ENCODE results near the gene DNAJC5G. TPM values are rescaled to one million over a fixed set of nuclear protein-coding genes. Genes with fewer than 3 reads are reported as not detected.

DNAJC5G gene
- total and polyA plus RNA-seq, 9 of the 15 experiments (the other 6 are each of a cell fraction or from before 2014, with no cell fraction given) = not detected

GRCh38 chr2:27231921-27232320 lies 43.3 kb upstream of the DNAJC5G start:
- Histone ChIP-seq H3K4me1 (replicated peaks in 1 of 2; ENCODE audit: control insufficient read depth in 2 of 2, insufficient read depth in 2 of 2, low read length in 2 of 2) (no peaks in the 10 kb centered on the region), H3K4me3 (no peak overlapping the region), H3K9me1 (ENCODE audit: control insufficient read depth, insufficient read depth, low read length) (no peaks in the 10 kb centered on the region), H3K27me3 (ENCODE audit: control insufficient read depth in 2 of 2, insufficient read depth in 2 of 2, low read length in 2 of 2) (no peaks in the 10 kb centered on the region), H3K9ac (ENCODE audit: insufficient read depth in 1 of 2, low read depth in 2 of 2, low read length in 2 of 2) (no peak overlapping the region), H4K20me1 (replicated peaks; ENCODE audit: control insufficient read depth, insufficient read depth, low read length) (no peaks in the 10 kb centered on the region), H2AFZ (ENCODE audit: low read depth, low read length) (no peak overlapping the region), H3K4me2 (ENCODE audit: insufficient read depth, low read length) (no peak overlapping the region), H3K79me2 (ENCODE audit: control insufficient read depth, insufficient read depth, low read length) (no peaks in the 10 kb centered on the region), H3K36me3 (ENCODE audit: control insufficient read depth, insufficient read depth, low read length) (peaks cover 97% of the 10 kb centered on the region), H3K27ac (ENCODE audit: extremely low read depth, low read depth, low read length) (no peak overlapping the region), H3K9me3 (replicated peaks; ENCODE audit: control insufficient read depth, insufficient read depth, low read depth, low read length) (no peaks in the 10 kb centered on the region)
- DNase-seq (ENCODE audit: extremely low read depth in 1 of 4, low spot score in 3 of 4) (no peak), FAIRE-seq (no peak), ATAC-seq (no peak)
- in situ Hi-C loops (cut with MboI) = no loop called here
- TF ChIP-seq SMAD3 (CRISPR knock-in tag; conservative IDR thresholded peaks at IDR 0.05) (no peak), TFAM (CRISPR knock-in tag; conservative IDR thresholded peaks at IDR 0.05) (no peak), ZNF232 (CRISPR knock-in tag; IDR thresholded peaks at IDR 0.05) (no peak), BRD4 (IDR thresholded peaks at IDR 0.05) (no peak)
- CTCF ChIA-PET (ENCODE audit: low intra/inter-chr PET ratio) = no interaction called here
- intact Hi-C loops (cut with micrococcal nuclease) = no loop called here
- 93% methylated on average over 13 of the region's 13 CpGs for WGBS (ENCODE audit: insufficient coverage, low coverage, missing lambda C conversion rate)
- BruUV-seq (replicated peaks) = TSS peak; percentile 11
- POLR2A ChIA-PET = interaction anchor here (0.5 to 2.2 kb wide), 6 partner anchors 10 to 134 kb away, joined by 3 to 12 read pairs (median 4); partner anchors contain the start of gene CAD

GRCh38 chr2:27233341-27233740 lies 41.9 kb upstream of the DNAJC5G start:
- no peak overlapping the region for H2AFZ ChIP-seq (ENCODE audit: low read depth, low read length)
- BruUV-seq (replicated peaks) = no TSS peak
- no peak overlapping the region; a peak in 1 of 4 replicates for H3K9ac ChIP-seq (ENCODE audit: insufficient read depth in 1 of 2, low read depth in 2 of 2, low read length in 2 of 2)
- no peak overlapping the region for H3K4me2 ChIP-seq (ENCODE audit: insufficient read depth, low read length)
- H3K9me1 ChIP-seq (ENCODE audit: control insufficient read depth, insufficient read depth, low read length) = no peaks in the 10 kb centered on the region
- CTCF ChIA-PET (ENCODE audit: low intra/inter-chr PET ratio) = no interaction called here
- TF ChIP-seq SRF (CRISPR knock-in tag; IDR thresholded peaks at IDR 0.05) = no peak
- TF ChIP-seq ARID3A (IDR thresholded peaks at IDR 0.05; ENCODE audit: borderline replicate concordance, low read depth, low read length) = no peak
- TF ChIP-seq KAT2B (IDR thresholded peaks at IDR 0.05; ENCODE audit: low read depth, low read length) = no peak
- TF ChIP-seq PHTF2 (CRISPR knock-in tag; IDR thresholded peaks at IDR 0.05) = no peak
- no peak for TF ChIP-seq HMGN3 (IDR thresholded peaks at IDR 0.05; ENCODE audit: borderline replicate concordance, extremely low read depth, insufficient read length, low read depth, low read length)
- TF ChIP-seq NR2C1 (IDR thresholded peaks at IDR 0.05) = no peak
- TF ChIP-seq NR2C1 (tag; IDR thresholded peaks at IDR 0.05) = no peak
- no peak for TF ChIP-seq NCOA4 (IDR thresholded peaks at IDR 0.05; ENCODE audit: partially characterized antibody)
- peaks cover 97% of the 10 kb centered on the region for H3K36me3 ChIP-seq (ENCODE audit: control insufficient read depth, insufficient read depth, low read length)
- H3K27ac ChIP-seq (ENCODE audit: extremely low read depth, low read depth, low read length) = no peak overlapping the region
- H3K27me3 ChIP-seq (ENCODE audit: control insufficient read depth in 2 of 2, insufficient read depth in 2 of 2, low read length in 2 of 2) = no peaks in the 10 kb centered on the region
- H3K9me3 ChIP-seq (replicated peaks; ENCODE audit: control insufficient read depth, insufficient read depth, low read depth, low read length) = no peaks in the 10 kb centered on the region
- no peaks in the 10 kb centered on the region for H3K79me2 ChIP-seq (ENCODE audit: control insufficient read depth, insufficient read depth, low read length)
- whole genome bisulfite sequencing (ENCODE audit: insufficient coverage, low coverage, missing lambda C conversion rate) = 97% methylated on average over 13 of the region's 14 CpGs
- no peaks in the 10 kb centered on the region for H3K4me1 ChIP-seq (replicated peaks in 1 of 2; ENCODE audit: control insufficient read depth in 2 of 2, insufficient read depth in 2 of 2, low read length in 2 of 2)
- POLR2A ChIA-PET = interaction anchor here (0.6 to 2.2 kb wide), 5 partner anchors 13 to 128 kb away, joined by 3 to 12 read pairs (median 3); partner anchors contain the start of gene CAD
- FAIRE-seq (no peak), DNase-seq (ENCODE audit: extremely low read depth in 1 of 4, low spot score in 3 of 4) (no peak), ATAC-seq (no peak)
- no peak overlapping the region for H3K4me3 ChIP-seq
- intact Hi-C loops (cut with micrococcal nuclease) = no loop called here
- in situ Hi-C loops (cut with MboI) = no loop called here
- H4K20me1 ChIP-seq (replicated peaks; ENCODE audit: control insufficient read depth, insufficient read depth, low read length) = no peaks in the 10 kb centered on the region

Data from K562 (cell line).